Gastrocnemius medialis (tissue), 4 donors: ENCODE measurements around the gene MTFR2.

ENCODE experiments used
- POLR2A ChIP-seq, 2 donors: fragments of 450-650 bp; IDR thresholded peaks; one replicate each; pipeline ENCODE4 v1.6.1; 2017; ENCODE audit warnings: antibody characterized with exemption in 2 of 2, mild to moderate bottlenecking in 2 of 2, moderate library complexity in 2 of 2
- TF ChIP-seq, protein P1 (sequence below), 5 experiments: fragments of 450-650 bp in 3 of 5; fragments of 200-600 bp in 2 of 5; sonication (generic) in 2 of 5; IDR thresholded peaks in 4 of 5; conservative IDR thresholded peaks in 1 of 5; 1 replicate in 4 of 5; 2 replicates in 1 of 5; pipeline ENCODE4 v1.5.1; 2016 to 2019; ENCODE audit warnings: antibody characterized with exemption in 5 of 5, mild to moderate bottlenecking in 3 of 5, moderate library complexity in 3 of 5

DNA sequence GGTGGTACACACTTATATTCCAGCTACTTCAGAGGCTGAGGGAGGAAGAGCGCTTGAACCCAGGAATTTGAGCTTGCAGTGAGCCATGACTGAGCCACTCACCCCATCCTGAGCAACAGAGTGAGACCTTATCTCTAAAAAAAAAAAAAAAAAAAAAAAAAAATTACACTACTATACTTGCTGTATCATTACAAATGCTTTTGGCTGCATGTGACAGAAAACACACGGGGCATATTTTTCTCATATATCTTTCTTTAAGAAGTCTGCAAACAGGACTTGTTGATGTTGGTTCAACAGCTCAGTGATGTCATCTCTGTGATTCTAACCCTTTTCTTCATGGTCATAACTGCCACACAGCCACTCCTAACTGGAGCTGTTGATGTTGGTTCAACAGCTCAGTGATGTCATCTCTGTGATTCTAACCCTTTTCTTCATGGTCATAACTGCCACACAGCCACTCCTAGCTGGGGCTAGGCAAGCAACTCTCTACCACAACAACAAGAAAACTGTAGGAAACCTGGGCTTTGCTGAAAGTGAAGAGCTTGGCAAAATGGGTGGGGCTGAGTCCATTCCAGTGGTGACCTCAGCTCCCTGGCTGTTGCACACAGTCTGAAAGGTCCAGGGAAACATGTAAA, 19.8 kb downstream of the MTFR2 start:
- TF ChIP-seq, protein P1, sequence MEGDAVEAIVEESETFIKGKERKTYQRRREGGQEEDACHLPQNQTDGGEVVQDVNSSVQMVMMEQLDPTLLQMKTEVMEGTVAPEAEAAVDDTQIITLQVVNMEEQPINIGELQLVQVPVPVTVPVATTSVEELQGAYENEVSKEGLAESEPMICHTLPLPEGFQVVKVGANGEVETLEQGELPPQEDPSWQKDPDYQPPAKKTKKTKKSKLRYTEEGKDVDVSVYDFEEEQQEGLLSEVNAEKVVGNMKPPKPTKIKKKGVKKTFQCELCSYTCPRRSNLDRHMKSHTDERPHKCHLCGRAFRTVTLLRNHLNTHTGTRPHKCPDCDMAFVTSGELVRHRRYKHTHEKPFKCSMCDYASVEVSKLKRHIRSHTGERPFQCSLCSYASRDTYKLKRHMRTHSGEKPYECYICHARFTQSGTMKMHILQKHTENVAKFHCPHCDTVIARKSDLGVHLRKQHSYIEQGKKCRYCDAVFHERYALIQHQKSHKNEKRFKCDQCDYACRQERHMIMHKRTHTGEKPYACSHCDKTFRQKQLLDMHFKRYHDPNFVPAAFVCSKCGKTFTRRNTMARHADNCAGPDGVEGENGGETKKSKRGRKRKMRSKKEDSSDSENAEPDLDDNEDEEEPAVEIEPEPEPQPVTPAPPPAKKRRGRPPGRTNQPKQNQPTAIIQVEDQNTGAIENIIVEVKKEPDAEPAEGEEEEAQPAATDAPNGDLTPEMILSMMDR (IDR thresholded peaks at IDR 0.05 in 4 of 5, conservative IDR thresholded peaks at IDR 0.05 in 1 of 5), result no peak
- TF ChIP-seq POLR2A (IDR thresholded peaks at IDR 0.05), result no peak
